GM18507 (cell line): ENCODE measurements around the gene CDHR2.

Source experiments
- DNase-seq: peaks from one replicate; pipeline ENCODE4 v3.0.0; 2011; ENCODE audit warnings: low read depth; ENCODE audit not compliant: insufficient read length; ENCODE audit errors: extremely low spot score
- FAIRE-seq: peaks from 2 replicates; lab custom pipeline; 2011; peaks lifted over from hg19 to GRCh38; lab: Jason Lieb, UNC

The CDHR2 gene

DNA sequence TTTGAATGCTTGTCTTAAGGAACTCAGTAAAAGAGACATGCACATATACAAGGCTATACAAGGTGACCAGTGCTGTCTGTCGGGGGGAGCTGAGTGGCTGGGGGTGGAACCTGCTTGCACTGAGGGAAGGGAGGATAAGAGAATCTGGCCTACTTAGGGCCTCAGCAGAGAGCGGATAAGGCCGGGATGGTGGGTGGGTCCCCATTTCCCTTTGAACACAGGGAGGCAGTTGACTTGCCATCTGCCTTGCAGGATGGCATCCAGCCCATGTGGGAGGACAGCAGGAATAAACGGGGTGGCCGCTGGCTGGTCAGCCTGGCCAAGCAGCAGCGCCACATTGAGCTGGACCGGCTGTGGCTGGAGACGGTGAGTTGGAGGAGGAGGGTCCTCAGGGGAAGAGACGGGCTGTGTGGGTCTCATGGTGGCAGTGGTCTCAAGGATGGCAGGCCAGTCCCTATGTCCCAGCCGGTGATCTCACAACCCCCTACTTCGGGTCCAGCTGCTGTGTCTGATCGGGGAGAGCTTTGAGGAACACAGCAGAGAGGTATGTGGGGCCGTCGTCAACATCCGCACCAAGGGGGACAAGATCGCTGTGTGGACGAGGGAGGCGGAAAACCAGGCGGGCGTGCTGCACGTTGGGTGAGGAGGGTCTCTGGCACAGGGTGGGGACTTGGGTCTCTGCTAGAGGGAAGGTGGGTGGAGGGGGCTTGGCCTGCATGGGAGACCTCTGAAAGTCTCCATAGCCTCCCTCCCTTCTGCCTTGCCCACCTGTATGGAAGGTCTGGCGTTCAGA, 95.9 kb downstream of the CDHR2 start:
- DNase-seq (no peak), FAIRE-seq (no peak)
